Stomach smooth muscle (tissue), 2 donors: ENCODE measurements around the gene TAMALIN.
A peak's percentile ranks its signal among the peaks of the same experiment; 100 is the strongest.

Experiments
- H3K27ac ChIP-seq: one replicate; pipeline ENCODE4 v1.7.0; 2013; ENCODE audit warnings: mild to moderate bottlenecking, low read length, inconsistent platforms
- H3K27me3 ChIP-seq, 2 donors: one replicate each; pipeline ENCODE4 v1.7.0; 2013; ENCODE audit warnings: low read length in 2 of 2; ENCODE audit not compliant: insufficient read depth in 2 of 2, control insufficient read depth in 1 of 2
- H3K36me3 ChIP-seq, 2 donors: one replicate each; pipeline ENCODE4 v1.7.0; 2013; ENCODE audit warnings: low read length in 2 of 2; ENCODE audit not compliant: control insufficient read depth in 2 of 2, insufficient read depth in 2 of 2
- H3K4me1 ChIP-seq: one replicate; pipeline ENCODE4 v1.7.0; 2013; ENCODE audit warnings: low read length; ENCODE audit not compliant: control insufficient read depth, insufficient read depth
- H3K4me3 ChIP-seq, 2 donors: one replicate each; pipeline ENCODE4 v1.7.0; 2013; ENCODE audit warnings: low read length in 2 of 2
- H3K9ac ChIP-seq, 2 donors: one replicate each; pipeline ENCODE4 v1.7.0; 2013; ENCODE audit warnings: low read length in 2 of 2, mild to moderate bottlenecking in 1 of 2
- H3K9me3 ChIP-seq, 2 donors: one replicate each; pipeline ENCODE4 v1.7.0; 2013; ENCODE audit warnings: low read length in 2 of 2; ENCODE audit not compliant: control insufficient read depth in 2 of 2
- donor health status: healthy.
- donor health status: Pancreatic carcinoma.

Gene TAMALIN

GRCh38 chr12:52014567-52015530 is 8.1 kb downstream of the TAMALIN start:
- Histone ChIP-seq H3K4me3 (no peak overlapping the region), H3K9ac (no peak overlapping the region), H3K4me1 (peaks cover 14% of the 10 kb centered on the region), H3K27me3 (no peaks in the 10 kb centered on the region), H3K36me3 (peaks cover 0 to 4% of the 10 kb centered on the region in 2 donors), H3K27ac (no peak overlapping the region), H3K9me3 (no peaks in the 10 kb centered on the region)

- H3K9me3 ChIP-seq, result no peaks in the 10 kb centered on the region
- peaks cover 0 to 4% of the 10 kb centered on the region in 2 donors for H3K36me3 ChIP-seq
- H3K4me1 ChIP-seq, result peaks cover 10% of the 10 kb centered on the region
- H3K9ac ChIP-seq, result no peak overlapping the region
- H3K4me3 ChIP-seq, result no peak overlapping the region
- no peak overlapping the region for H3K27ac ChIP-seq
- H3K27me3 ChIP-seq, result no peaks in the 10 kb centered on the region
These were observed 8.8 kb downstream of the TAMALIN start for GRCh38 chr12:52015532-52016041.

DNA sequence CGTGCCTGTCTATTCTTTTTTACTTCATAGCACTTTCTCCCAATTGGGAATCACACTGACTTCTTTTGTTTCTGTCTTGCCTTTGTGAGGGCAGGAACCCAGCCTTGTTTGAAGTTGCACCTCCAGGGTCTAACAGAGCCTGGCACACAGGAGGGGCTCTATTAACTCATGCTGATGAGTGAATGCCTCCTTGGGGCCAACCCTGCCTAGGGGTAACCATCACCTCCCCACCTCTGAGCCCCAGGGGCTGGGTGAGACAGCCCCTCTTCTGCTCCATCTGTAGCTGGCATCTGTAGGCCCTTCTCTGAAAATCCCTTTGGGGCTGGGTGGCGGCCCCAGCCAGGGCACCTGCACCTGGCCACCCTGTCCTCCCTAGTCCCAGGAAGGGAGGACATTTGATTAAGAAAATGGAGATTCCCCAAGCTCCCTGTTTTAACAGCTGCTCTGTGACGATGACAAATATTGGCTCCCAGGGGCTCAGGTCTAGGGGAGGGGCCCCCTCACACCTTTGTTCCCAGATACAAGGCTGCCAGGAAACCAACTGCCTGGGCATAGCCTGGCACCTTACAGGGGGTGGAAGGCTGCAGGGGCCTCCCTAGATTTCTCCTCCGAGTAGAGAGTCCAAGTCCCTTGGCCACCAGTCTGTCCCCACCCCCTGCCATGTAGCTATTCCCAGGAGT is 11.8 kb downstream of the TAMALIN start:
- Histone ChIP-seq H3K27ac (no peak overlapping the region), H3K9me3 (no peaks in the 10 kb centered on the region), H3K36me3 (peaks cover 0 to 2% of the 10 kb centered on the region in 2 donors), H3K27me3 (peaks cover 0 to 9% of the 10 kb centered on the region in 2 donors), H3K4me1 (peaks cover 7% of the 10 kb centered on the region), H3K4me3 (no peak overlapping the region), H3K9ac (no peak overlapping the region)

DNA sequence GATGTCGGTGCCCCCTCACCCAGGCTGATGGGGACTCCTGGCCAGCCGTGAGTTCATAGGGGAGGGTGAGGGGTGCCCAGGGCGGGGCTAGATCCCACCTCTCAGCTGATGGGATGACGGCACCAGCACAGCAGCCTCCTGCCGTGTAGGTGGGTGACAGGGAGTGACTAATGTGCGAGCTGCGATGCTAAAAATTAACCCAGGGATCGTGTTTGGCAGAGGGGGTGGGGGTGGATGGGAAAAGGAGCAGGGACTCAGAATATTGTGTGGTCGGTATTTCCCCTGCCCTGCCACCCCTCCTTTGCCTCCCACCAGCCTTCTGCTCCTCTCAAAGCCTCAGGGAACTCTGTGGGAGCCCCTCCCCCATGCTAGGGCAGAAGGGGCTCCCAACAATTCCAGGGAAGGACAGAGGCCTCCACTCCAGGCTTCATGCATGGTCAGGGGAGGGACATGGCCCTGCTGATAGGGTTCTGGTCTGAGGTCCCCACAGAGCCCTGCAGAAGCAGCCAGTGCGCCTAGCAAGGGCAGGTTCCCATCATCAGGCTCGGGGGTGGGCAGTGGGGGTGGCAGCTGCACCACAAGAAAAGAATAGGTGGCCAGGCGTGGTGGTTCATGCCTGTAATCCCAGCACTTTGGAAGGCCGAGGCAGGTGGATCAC is 12.5 kb downstream of the TAMALIN start:
- Histone ChIP-seq H3K27me3 (peaks cover 0 to 9% of the 10 kb centered on the region in 2 donors), H3K9ac (no peak overlapping the region), H3K4me1 (peaks cover 14% of the 10 kb centered on the region), H3K9me3 (no peaks in the 10 kb centered on the region), H3K4me3 (no peak overlapping the region), H3K27ac (no peak overlapping the region), H3K36me3 (peaks cover 0 to 2% of the 10 kb centered on the region in 2 donors)

GRCh38 chr12:52020539-52021336 is 14.0 kb downstream of the TAMALIN start:
- H3K9me3 ChIP-seq, result no peaks in the 10 kb centered on the region
- H3K27ac ChIP-seq, result no peak overlapping the region
- no peak overlapping the region for H3K9ac ChIP-seq
- no peak overlapping the region for H3K4me3 ChIP-seq
- H3K36me3 ChIP-seq, result no peaks in the 10 kb centered on the region
- H3K27me3 ChIP-seq, result peaks cover 0 to 9% of the 10 kb centered on the region in 2 donors
- peaks cover 26% of the 10 kb centered on the region for H3K4me1 ChIP-seq

- Histone ChIP-seq H3K27me3 (peaks cover 0 to 9% of the 10 kb centered on the region in 2 donors), H3K4me3 (peak overlapping the region; percentile 60 to 72), H3K27ac (no peak overlapping the region), H3K9me3 (no peaks in the 10 kb centered on the region), H3K36me3 (no peaks in the 10 kb centered on the region), H3K9ac (no peak overlapping the region), H3K4me1 (peaks cover 44% of the 10 kb centered on the region)
These were observed 16.1 kb downstream of the TAMALIN start for GRCh38 chr12:52022841-52023181.

- H3K9me3 ChIP-seq, result no peaks in the 10 kb centered on the region
- H3K4me1 ChIP-seq, result peaks cover 44% of the 10 kb centered on the region
- H3K9ac ChIP-seq, result no peak overlapping the region
- no peak overlapping the region for H3K27ac ChIP-seq
- H3K36me3 ChIP-seq, result no peaks in the 10 kb centered on the region
- H3K4me3 ChIP-seq, result peak overlapping the region; percentile 60 to 72
- peaks cover 0 to 9% of the 10 kb centered on the region in 2 donors for H3K27me3 ChIP-seq
These were observed 16.6 kb downstream of the TAMALIN start for GRCh38 chr12:52023182-52023975.

DNA sequence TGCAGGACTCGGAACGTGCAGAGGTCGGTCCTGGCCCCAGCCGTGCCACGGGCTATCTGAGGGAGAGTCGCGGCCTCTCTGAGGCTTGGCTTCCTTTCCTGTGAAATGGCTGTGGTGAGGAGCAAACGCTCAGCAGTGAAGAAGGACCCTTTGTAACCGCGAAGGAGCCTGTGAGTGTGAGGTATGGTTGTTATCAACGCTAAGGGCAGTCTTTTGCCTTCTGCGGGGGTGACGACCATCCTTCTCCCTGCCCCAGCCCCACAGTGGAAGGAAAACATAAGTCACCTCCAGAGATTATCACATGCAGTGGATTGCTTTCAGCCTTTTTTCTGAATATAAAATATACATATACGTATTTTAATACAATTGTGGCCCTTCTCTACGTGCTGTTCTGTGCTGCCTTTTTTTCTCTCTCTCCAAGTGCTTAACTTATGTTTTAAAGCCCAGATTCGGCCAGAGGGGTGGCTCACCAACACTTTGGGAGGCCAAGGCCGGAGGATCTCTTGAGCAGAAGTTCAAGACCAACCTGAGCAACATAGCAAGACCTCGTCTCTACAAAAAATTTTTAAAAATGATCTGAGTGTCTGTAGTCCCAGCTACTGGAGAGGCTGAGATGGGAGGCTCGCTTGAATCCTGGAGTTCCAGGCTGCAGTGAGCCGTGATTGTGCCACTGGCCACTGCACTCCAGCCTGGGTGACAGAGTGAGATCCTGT is 17.4 kb downstream of the TAMALIN start:
- no peaks in the 10 kb centered on the region for H3K9me3 ChIP-seq
- no peak overlapping the region for H3K27ac ChIP-seq
- H3K36me3 ChIP-seq, result no peaks in the 10 kb centered on the region
- peaks cover 46% of the 10 kb centered on the region for H3K4me1 ChIP-seq
- H3K27me3 ChIP-seq, result peaks cover 0 to 9% of the 10 kb centered on the region in 2 donors
- no peak overlapping the region for H3K9ac ChIP-seq
- H3K4me3 ChIP-seq, result peak overlapping the region; percentile 60 to 72

DNA sequence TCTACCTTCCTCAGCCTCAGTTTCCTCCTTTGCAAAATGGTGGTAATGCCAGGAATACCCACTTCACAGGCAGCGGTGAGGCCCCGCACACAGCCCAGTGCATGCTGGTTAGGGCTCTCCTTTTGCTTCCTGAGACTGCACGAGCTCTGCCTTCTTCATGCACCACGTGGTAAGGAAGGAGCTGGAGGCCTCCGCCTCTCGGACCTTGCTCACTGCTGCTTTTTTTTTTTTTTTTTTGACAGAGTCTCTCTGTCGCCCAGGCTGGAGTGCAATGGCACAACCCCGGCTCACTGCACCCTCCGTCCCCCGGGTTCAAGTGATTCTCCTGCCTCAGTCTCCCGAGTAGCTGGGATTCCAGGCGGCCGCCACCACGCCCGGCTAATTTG is 18.1 kb downstream of the TAMALIN start:
- no peaks in the 10 kb centered on the region for H3K36me3 ChIP-seq
- H3K9ac ChIP-seq, result peak overlapping the region in 1 of 2 donors; percentile 62
- H3K27me3 ChIP-seq, result peaks cover 0 to 9% of the 10 kb centered on the region in 2 donors
- H3K4me1 ChIP-seq, result peaks cover 51% of the 10 kb centered on the region
- H3K27ac ChIP-seq, result peak overlapping the region; percentile 63
- no peaks in the 10 kb centered on the region for H3K9me3 ChIP-seq
- H3K4me3 ChIP-seq, result peak overlapping the region in 1 of 2 donors; percentile 35
